ENCODE results near the gene CLEC17A. TPM values are rescaled to one million over a fixed set of nuclear protein-coding genes. Genes with fewer than 3 reads are reported as not detected.

CLEC17A gene
- total RNA-seq, 1 donor from 2014 or later: 0.09 TPM

DNA sequence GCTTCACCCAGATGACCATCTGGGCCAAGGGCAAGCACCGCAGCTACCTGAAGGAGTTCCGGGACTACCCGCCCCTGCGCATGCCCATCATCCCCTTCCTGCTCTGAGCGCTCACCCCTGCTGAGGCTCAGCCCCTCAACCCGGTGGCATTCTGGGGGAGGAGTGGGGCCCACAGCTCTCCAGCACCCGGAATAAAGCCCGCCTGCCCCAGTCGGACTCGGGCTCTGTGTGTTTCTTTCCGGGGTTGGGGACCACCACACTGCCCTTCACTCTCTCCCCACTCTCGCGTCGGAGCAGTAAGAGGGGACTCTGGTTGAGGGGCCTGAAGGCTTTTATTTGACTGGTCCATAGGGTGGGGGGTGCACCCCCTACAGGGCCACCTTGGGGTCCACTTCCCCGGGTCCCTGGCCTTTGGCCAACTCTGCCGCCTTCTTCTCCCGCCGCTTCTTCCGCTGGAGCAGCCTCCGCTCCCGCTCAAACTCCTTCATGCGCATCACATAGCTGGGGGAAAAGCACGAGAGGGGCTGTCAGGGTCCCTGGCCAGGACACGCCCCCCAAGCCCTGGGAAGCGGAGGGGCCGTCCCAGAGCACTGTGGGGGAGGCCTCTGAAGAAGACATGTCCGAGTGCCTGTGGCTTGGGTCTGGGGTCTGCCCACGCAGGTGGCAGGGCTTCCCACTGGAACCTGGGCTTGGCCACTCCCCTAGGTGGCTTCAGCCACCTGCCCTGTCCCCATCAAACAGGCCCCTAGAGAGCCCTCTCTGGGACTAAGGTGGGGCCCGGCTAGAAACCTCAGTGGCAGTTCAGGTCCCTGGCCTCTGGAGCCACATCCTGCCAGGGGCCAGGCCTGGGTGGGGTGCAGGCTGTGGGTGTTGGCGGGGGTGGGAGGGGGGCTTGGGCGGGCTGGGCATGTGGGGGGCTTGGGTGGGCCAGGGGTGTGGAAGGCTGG is 16.8 kb upstream of the CLEC17A start:
- Histone ChIP-seq H4K20me1 (ENCODE audit: insufficient read depth, low read length) (peaks cover 29% of the 10 kb centered on the region), H3K9ac (ENCODE audit: low read length) (no peak overlapping the region), H3K4me1 (ENCODE audit: insufficient read depth, low read length) (peaks cover 14% of the 10 kb centered on the region), H3K27ac (ENCODE audit: low read depth, low read length) (no peak overlapping the region), H3K9me3 (ENCODE audit: insufficient read depth, low read depth, low read length) (no peaks in the 10 kb centered on the region), H3K27me3 (ENCODE audit: insufficient read depth, low read length) (no peaks in the 10 kb centered on the region), H3K36me3 (ENCODE audit: insufficient read depth, low read length) (peaks cover 2% of the 10 kb centered on the region), H3K4me2 (ENCODE audit: low read length) (no peak overlapping the region), H3K79me2 (ENCODE audit: insufficient read depth, low read length) (peaks cover 25% of the 10 kb centered on the region), H3K4me3 (ENCODE audit: insufficient read depth, low read depth, low read length) (no peak overlapping the region), H2AFZ (ENCODE audit: low read depth, low read length) (no peak overlapping the region)
- no peak for TF ChIP-seq EZH2 (IDR thresholded peaks at IDR 0.05; ENCODE audit: insufficient read depth, low read length)
- TF ChIP-seq, protein P1, sequence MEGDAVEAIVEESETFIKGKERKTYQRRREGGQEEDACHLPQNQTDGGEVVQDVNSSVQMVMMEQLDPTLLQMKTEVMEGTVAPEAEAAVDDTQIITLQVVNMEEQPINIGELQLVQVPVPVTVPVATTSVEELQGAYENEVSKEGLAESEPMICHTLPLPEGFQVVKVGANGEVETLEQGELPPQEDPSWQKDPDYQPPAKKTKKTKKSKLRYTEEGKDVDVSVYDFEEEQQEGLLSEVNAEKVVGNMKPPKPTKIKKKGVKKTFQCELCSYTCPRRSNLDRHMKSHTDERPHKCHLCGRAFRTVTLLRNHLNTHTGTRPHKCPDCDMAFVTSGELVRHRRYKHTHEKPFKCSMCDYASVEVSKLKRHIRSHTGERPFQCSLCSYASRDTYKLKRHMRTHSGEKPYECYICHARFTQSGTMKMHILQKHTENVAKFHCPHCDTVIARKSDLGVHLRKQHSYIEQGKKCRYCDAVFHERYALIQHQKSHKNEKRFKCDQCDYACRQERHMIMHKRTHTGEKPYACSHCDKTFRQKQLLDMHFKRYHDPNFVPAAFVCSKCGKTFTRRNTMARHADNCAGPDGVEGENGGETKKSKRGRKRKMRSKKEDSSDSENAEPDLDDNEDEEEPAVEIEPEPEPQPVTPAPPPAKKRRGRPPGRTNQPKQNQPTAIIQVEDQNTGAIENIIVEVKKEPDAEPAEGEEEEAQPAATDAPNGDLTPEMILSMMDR (IDR thresholded peaks at IDR 0.05; ENCODE audit: insufficient read depth, low read depth, low read length): no peak
- Mint-ChIP-seq H3K36me3 (ENCODE audit: low read depth, unreplicated experiment) (peaks cover 7% of the 10 kb centered on the region), H3K9me3 (ENCODE audit: unreplicated experiment) (no peaks in the 10 kb centered on the region), H3K4me1 (ENCODE audit: low read depth, unreplicated experiment) (peaks cover 3% of the 10 kb centered on the region), H3K27ac (ENCODE audit: unreplicated experiment) (no peak overlapping the region), H3K27me3 (ENCODE audit: low read depth, unreplicated experiment) (no peaks in the 10 kb centered on the region), H3K4me3 (ENCODE audit: unreplicated experiment) (no peak overlapping the region)
- DNase-seq (ENCODE audit: low read depth): no peak
- FAIRE-seq: no peak

DNA sequence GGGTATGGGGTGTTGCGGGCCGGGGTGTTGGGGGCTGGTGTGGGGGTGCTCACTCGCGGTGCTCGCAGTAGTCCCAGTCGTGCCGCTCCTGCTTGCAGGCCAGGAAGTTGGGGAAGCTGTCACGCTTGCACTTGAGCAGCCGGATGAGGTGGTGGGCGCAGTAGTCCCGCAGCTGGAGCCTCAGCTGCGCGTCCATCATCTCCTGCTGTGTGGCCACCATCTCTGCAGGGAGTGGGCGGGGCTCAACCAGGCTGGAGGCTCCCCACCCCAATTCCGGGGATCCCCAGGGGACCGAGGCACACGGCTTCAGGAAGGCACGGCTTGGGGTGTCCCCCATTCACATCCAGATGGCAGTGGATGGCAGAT is 16.2 kb upstream of the CLEC17A start:
- no peak overlapping the region for H3K27ac ChIP-seq (ENCODE audit: low read depth, low read length)
- Mint-ChIP-seq H3K27me3 (ENCODE audit: low read depth, unreplicated experiment) (no peaks in the 10 kb centered on the region), H3K27ac (ENCODE audit: unreplicated experiment) (no peak overlapping the region), H3K4me1 (ENCODE audit: low read depth, unreplicated experiment) (peaks cover 2% of the 10 kb centered on the region), H3K36me3 (ENCODE audit: low read depth, unreplicated experiment) (peaks cover 7% of the 10 kb centered on the region), H3K9me3 (ENCODE audit: unreplicated experiment) (no peaks in the 10 kb centered on the region), H3K4me3 (ENCODE audit: unreplicated experiment) (no peak overlapping the region)
- H2AFZ ChIP-seq (ENCODE audit: low read depth, low read length): no peak overlapping the region
- peaks cover 2% of the 10 kb centered on the region for H3K36me3 ChIP-seq (ENCODE audit: insufficient read depth, low read length)
- H3K9ac ChIP-seq (ENCODE audit: low read length): no peak overlapping the region
- no peak overlapping the region for H3K4me2 ChIP-seq (ENCODE audit: low read length)
- DNase-seq (ENCODE audit: low read depth) (no peak), FAIRE-seq (no peak)
- peaks cover 30% of the 10 kb centered on the region for H3K79me2 ChIP-seq (ENCODE audit: insufficient read depth, low read length)
- peaks cover 25% of the 10 kb centered on the region for H4K20me1 ChIP-seq (ENCODE audit: insufficient read depth, low read length)
- H3K4me3 ChIP-seq (ENCODE audit: insufficient read depth, low read depth, low read length): no peak overlapping the region
- H3K4me1 ChIP-seq (ENCODE audit: insufficient read depth, low read length): peaks cover 13% of the 10 kb centered on the region
- TF ChIP-seq, protein P1 (IDR thresholded peaks at IDR 0.05; ENCODE audit: insufficient read depth, low read depth, low read length): no peak
- no peak for TF ChIP-seq EZH2 (IDR thresholded peaks at IDR 0.05; ENCODE audit: insufficient read depth, low read length)
- no peaks in the 10 kb centered on the region for H3K27me3 ChIP-seq (ENCODE audit: insufficient read depth, low read length)
- no peaks in the 10 kb centered on the region for H3K9me3 ChIP-seq (ENCODE audit: insufficient read depth, low read depth, low read length)

DNA sequence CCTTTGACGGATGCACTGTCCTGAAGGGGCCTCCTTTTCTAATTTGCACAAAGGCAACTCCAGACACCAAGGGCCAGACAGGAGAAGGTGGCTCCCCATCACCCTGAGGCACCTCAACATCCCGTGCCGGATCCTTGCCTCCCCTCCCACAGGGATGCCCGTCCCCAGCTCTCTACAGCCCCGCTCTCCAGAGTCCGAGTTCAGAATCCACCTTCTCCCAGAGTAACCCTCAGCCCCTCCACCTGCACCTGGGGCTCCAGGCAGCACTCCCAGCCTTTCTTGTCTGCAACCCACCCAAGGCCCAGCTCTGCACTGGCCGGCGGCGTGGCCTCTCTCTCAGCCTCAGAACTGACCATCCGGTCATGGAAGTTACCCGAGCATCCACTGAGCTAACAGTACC is 15.8 kb upstream of the CLEC17A start:
- no peaks in the 10 kb centered on the region for H3K9me3 Mint-ChIP-seq (ENCODE audit: unreplicated experiment)
- DNase-seq (ENCODE audit: low read depth): no peak
- no peak for TF ChIP-seq EZH2 (IDR thresholded peaks at IDR 0.05; ENCODE audit: insufficient read depth, low read length)
- TF ChIP-seq, protein P1 (IDR thresholded peaks at IDR 0.05; ENCODE audit: insufficient read depth, low read depth, low read length): no peak
- Histone ChIP-seq H3K4me3 (ENCODE audit: insufficient read depth, low read depth, low read length) (no peak overlapping the region), H3K9me3 (ENCODE audit: insufficient read depth, low read depth, low read length) (no peaks in the 10 kb centered on the region), H3K27me3 (ENCODE audit: insufficient read depth, low read length) (no peaks in the 10 kb centered on the region), H3K4me1 (ENCODE audit: insufficient read depth, low read length) (peaks cover 10% of the 10 kb centered on the region), H3K27ac (ENCODE audit: low read depth, low read length) (no peak overlapping the region), H3K9ac (ENCODE audit: low read length) (no peak overlapping the region), H3K36me3 (ENCODE audit: insufficient read depth, low read length) (peaks cover 2% of the 10 kb centered on the region), H3K4me2 (ENCODE audit: low read length) (no peak overlapping the region), H3K79me2 (ENCODE audit: insufficient read depth, low read length) (peaks cover 32% of the 10 kb centered on the region), H2AFZ (ENCODE audit: low read depth, low read length) (no peak overlapping the region), H4K20me1 (ENCODE audit: insufficient read depth, low read length) (peaks cover 25% of the 10 kb centered on the region)
- no peak overlapping the region for H3K4me3 Mint-ChIP-seq (ENCODE audit: unreplicated experiment)
- no peak for FAIRE-seq
- no peaks in the 10 kb centered on the region for H3K27me3 Mint-ChIP-seq (ENCODE audit: low read depth, unreplicated experiment)
- peak overlapping the region; percentile 80 for H3K27ac Mint-ChIP-seq (ENCODE audit: unreplicated experiment)
- H3K4me1 Mint-ChIP-seq (ENCODE audit: low read depth, unreplicated experiment): peaks cover 2% of the 10 kb centered on the region
- H3K36me3 Mint-ChIP-seq (ENCODE audit: low read depth, unreplicated experiment): peaks cover 7% of the 10 kb centered on the region
